ENCODE measurements around the gene KCNK16.

DNA sequence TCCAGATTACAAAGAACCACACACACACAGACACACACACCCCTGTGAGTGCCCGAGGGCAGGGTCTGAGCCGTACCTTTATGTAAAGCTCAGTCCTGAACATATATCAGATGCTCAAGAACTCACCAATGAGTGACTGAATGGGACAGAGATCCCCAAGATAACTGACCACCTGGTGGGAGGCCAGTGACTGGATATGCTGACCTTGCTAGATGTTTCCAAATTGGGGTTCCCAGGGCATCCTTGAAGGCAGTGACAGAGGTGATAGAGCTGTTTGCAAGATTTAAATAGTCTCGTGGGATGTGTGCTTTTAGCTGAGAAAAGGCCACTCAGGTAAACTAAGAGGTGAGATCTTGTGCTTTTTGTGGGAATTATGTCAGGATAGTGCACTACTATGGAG, 47.6 kb downstream of the KCNK16 start:
- TF ChIP-seq ZNF600 (tag by site-specific recombination; IDR thresholded peaks at IDR 0.05), result no peak
- TF ChIP-seq ZNF791 (tag by site-specific recombination; IDR thresholded peaks at IDR 0.05), result no peak
- no peak for TF ChIP-seq BCL11B (tag by site-specific recombination; IDR thresholded peaks at IDR 0.05; ENCODE audit: low read depth)
- TF ChIP-seq RBAK (tag by site-specific recombination; IDR thresholded peaks at IDR 0.05), result no peak
- TF ChIP-seq CTCF (tag by site-specific recombination; IDR thresholded peaks at IDR 0.05), result no peak
- TF ChIP-seq, protein P1, sequence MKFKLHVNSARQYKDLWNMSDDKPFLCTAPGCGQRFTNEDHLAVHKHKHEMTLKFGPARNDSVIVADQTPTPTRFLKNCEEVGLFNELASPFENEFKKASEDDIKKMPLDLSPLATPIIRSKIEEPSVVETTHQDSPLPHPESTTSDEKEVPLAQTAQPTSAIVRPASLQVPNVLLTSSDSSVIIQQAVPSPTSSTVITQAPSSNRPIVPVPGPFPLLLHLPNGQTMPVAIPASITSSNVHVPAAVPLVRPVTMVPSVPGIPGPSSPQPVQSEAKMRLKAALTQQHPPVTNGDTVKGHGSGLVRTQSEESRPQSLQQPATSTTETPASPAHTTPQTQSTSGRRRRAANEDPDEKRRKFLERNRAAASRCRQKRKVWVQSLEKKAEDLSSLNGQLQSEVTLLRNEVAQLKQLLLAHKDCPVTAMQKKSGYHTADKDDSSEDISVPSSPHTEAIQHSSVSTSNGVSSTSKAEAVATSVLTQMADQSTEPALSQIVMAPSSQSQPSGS (tag by site-specific recombination; IDR thresholded peaks at IDR 0.05; ENCODE audit: low read depth), result no peak
- TF ChIP-seq ZNF639 (tag by site-specific recombination; IDR thresholded peaks at IDR 0.05), result no peak
- TF ChIP-seq ZNF677 (tag by site-specific recombination; IDR thresholded peaks at IDR 0.05), result no peak
- no peak for TF ChIP-seq ZNF274 (IDR thresholded peaks at IDR 0.05; ENCODE audit: low read length)
- no peak for TF ChIP-seq ZNF274 (tag by site-specific recombination; IDR thresholded peaks at IDR 0.05; ENCODE audit: borderline replicate concordance)
- no peak for TF ChIP-seq TCF7L2 (IDR thresholded peaks at IDR 0.05; ENCODE audit: borderline replicate concordance, low read depth, low read length)
- TF ChIP-seq ZNF670 (tag by site-specific recombination; IDR thresholded peaks at IDR 0.05; ENCODE audit: low read depth), result no peak
- TF ChIP-seq REST (tag by site-specific recombination; IDR thresholded peaks at IDR 0.05), result no peak
- no peak for TF ChIP-seq ZSCAN5A (tag by site-specific recombination; IDR thresholded peaks at IDR 0.05)

All from HEK293 (cell line).